ENCODE measurements around the gene GSE1.

Gene GSE1

GRCh38 chr16:85661740-85662481 is 48.8 kb downstream of the GSE1 start:
- Histone ChIP-seq H3K9ac (peak overlapping the region in 2 of 11 experiments; percentile 5 to 8; a peak in 2 of 22 replicates), H3K4me1 (no peaks in the 10 kb centered on the region), H3K4me3 (no peak overlapping the region), H3K4me2 (no peak overlapping the region), H4K20me1 (peaks cover 10 to 90% (median 59%) of the 10 kb centered on the region in 11 experiments; a peak in 20 of 22 replicates), H3K9me3 (replicated peaks in 1 of 11) (no peaks in the 10 kb centered on the region), H3K27ac (no peak overlapping the region; a peak in 1 of 22 replicates), H3K27me3 (no peaks in the 10 kb centered on the region), H3K36me3 (peaks cover 93 to 100% (median 98%) of the 10 kb centered on the region in 11 experiments)
- TF ChIP-seq Cebpa-rat (IDR thresholded peaks at IDR 0.05), result no peak

GRCh38 chr16:85662482-85662812 is 49.3 kb downstream of the GSE1 start:
- peaks cover 10 to 89% (median 58%) of the 10 kb centered on the region in 11 experiments; a peak in 20 of 22 replicates for H4K20me1 ChIP-seq
- no peak overlapping the region for H3K27ac ChIP-seq
- no peaks in the 10 kb centered on the region for H3K27me3 ChIP-seq
- no peaks in the 10 kb centered on the region for H3K4me1 ChIP-seq
- no peak overlapping the region for H3K4me2 ChIP-seq
- peak overlapping the region in 1 of 11 experiments; percentile 5; a peak in 1 of 22 replicates for H3K9ac ChIP-seq
- no peak overlapping the region for H3K4me3 ChIP-seq
- H3K36me3 ChIP-seq, result peaks cover 93 to 100% (median 98%) of the 10 kb centered on the region in 11 experiments
- no peaks in the 10 kb centered on the region for H3K9me3 ChIP-seq (replicated peaks in 1 of 11)
- TF ChIP-seq Cebpa-rat (IDR thresholded peaks at IDR 0.05), result no peak

- H3K4me3 ChIP-seq, result no peak overlapping the region
- H3K27ac ChIP-seq, result no peak overlapping the region
- H3K4me2 ChIP-seq, result no peak overlapping the region
- no peaks in the 10 kb centered on the region for H3K27me3 ChIP-seq
- H4K20me1 ChIP-seq, result peaks cover 7 to 88% (median 59%) of the 10 kb centered on the region in 11 experiments; a peak in 20 of 22 replicates
- no peaks in the 10 kb centered on the region for H3K9me3 ChIP-seq (replicated peaks in 1 of 11)
- no peaks in the 10 kb centered on the region for H3K4me1 ChIP-seq
- peaks cover 93 to 100% (median 98%) of the 10 kb centered on the region in 11 experiments for H3K36me3 ChIP-seq
- no peak for TF ChIP-seq Cebpa-rat (IDR thresholded peaks at IDR 0.05)
- peak overlapping the region in 1 of 11 experiments; percentile 5; a peak in 1 of 22 replicates for H3K9ac ChIP-seq
Observed at GRCh38 chr16:85662976-85663830, 50.1 kb downstream of the GSE1 start.

DNA sequence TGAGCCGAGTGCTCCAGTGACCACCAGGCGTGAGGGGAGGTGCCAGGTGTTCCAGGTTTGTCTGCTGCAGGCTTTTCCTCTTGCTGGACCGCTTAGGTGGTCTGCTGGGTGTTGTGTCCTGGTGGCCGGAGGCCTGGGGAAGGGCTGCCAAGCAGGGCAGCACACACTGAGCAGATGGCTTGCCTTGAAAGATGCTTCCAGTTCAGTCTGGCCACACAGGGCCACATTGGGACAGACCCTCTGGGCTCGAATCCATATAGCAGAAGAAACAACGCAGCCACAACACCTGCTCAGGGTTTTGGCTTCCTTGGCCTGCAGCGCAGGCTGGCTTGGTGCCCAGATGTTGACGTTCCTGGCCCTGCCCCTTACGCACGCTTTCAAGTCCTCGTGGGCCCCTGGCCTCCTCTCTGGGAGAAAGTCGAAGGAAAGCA is 50.8 kb downstream of the GSE1 start:
- peaks cover 92 to 100% (median 98%) of the 10 kb centered on the region in 11 experiments for H3K36me3 ChIP-seq
- TF ChIP-seq Cebpa-rat (IDR thresholded peaks at IDR 0.05), result no peak
- H4K20me1 ChIP-seq, result peaks cover 5 to 87% (median 56%) of the 10 kb centered on the region in 11 experiments; a peak in 20 of 22 replicates
- no peaks in the 10 kb centered on the region for H3K9me3 ChIP-seq (replicated peaks in 1 of 11)
- H3K4me1 ChIP-seq, result no peaks in the 10 kb centered on the region
- no peak overlapping the region for H3K4me3 ChIP-seq
- no peak overlapping the region for H3K9ac ChIP-seq
- no peaks in the 10 kb centered on the region for H3K27me3 ChIP-seq
- H3K4me2 ChIP-seq, result no peak overlapping the region
- no peak overlapping the region for H3K27ac ChIP-seq

DNA sequence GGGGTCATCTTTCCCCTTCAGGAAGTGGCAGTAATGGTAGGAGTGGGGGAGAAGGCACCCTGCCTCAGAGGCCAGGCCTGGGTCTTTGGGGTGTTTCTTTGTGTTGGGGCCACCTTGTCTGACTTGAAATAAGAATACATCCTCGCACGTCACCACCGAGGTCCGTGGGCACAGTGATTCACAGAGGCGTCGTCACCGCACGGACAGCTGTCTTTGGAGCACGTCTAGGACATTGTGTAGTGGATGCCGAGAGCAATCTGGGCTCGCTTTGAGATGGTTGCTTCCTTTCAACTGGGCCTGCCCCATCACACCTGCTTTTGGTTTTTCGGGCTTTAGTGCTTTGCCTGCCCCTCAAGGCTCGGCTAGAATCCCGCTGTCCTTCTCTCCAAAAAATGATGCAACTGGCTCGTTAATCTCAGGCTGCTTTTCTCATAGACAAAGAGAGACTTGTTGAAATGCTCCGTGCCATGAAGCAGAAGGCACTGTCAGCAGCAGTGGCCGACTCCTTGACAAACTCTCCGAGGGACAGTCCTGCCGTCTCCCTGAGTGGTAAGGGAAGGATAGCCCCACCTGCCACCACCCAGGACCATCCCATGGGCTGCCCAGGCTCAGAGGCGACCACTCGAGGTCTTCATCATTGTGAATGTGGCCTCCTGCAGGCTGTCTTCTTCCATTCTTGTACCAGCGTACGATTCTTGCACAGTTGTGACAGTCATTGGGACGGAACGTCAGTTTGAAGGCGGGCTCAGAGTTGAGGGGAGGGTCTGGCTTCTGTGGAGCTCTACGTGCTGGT is 51.7 kb downstream of the GSE1 start:
- Histone ChIP-seq H3K4me2 (no peak overlapping the region), H4K20me1 (peaks cover 5 to 83% (median 56%) of the 10 kb centered on the region in 11 experiments; a peak in 19 of 22 replicates), H3K4me1 (no peaks in the 10 kb centered on the region; a peak in 1 of 20 replicates), H3K4me3 (no peak overlapping the region), H3K9me3 (replicated peaks in 1 of 11) (no peaks in the 10 kb centered on the region), H3K27me3 (no peaks in the 10 kb centered on the region), H3K36me3 (peaks cover 95 to 100% (median 100%) of the 10 kb centered on the region in 11 experiments), H3K27ac (no peak overlapping the region), H3K9ac (no peak overlapping the region)
- no peak for TF ChIP-seq Cebpa-rat (IDR thresholded peaks at IDR 0.05)

GRCh38 chr16:85665373-85665740 is 52.2 kb downstream of the GSE1 start:
- no peaks in the 10 kb centered on the region; a peak in 1 of 20 replicates for H3K4me1 ChIP-seq
- no peak overlapping the region for H3K9ac ChIP-seq
- H3K27me3 ChIP-seq, result no peaks in the 10 kb centered on the region
- H3K4me3 ChIP-seq, result no peak overlapping the region
- H3K4me2 ChIP-seq, result no peak overlapping the region
- peaks cover 96 to 100% (median 100%) of the 10 kb centered on the region in 11 experiments for H3K36me3 ChIP-seq
- no peaks in the 10 kb centered on the region for H3K9me3 ChIP-seq (replicated peaks in 1 of 11)
- peaks cover 0 to 81% (median 55%) of the 10 kb centered on the region in 11 experiments; a peak in 19 of 22 replicates for H4K20me1 ChIP-seq
- H3K27ac ChIP-seq, result no peak overlapping the region
- TF ChIP-seq Cebpa-rat (IDR thresholded peaks at IDR 0.05), result no peak

- no peak overlapping the region for H3K27ac ChIP-seq
- H3K36me3 ChIP-seq, result peaks cover 99 to 100% (median 100%) of the 10 kb centered on the region in 11 experiments
- H4K20me1 ChIP-seq, result peaks cover 0 to 84% (median 60%) of the 10 kb centered on the region in 11 experiments; a peak in 19 of 22 replicates
Observed at GRCh38 chr16:85665929-85666328, 52.8 kb downstream of the GSE1 start.

DNA sequence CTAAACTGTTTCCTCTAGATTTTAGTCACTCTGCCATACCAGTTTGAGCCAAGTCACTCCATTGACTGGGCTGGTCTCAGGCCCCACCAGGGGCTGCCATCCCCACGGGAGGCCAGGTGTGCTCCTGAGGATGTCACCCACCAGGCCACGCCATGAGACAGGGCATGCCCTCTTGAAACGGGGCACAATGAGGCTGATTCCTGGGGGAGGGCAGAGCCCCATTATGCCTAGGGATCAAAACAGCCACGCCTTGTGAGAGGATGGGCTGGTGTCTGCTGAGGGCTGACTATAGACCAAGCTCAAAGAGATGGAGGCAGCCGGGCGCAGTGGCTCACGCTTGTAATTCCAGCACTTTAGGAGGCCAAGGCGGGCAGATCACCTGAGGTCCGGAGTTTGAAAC is 54.1 kb downstream of the GSE1 start:
- Histone ChIP-seq H3K36me3 (peaks cover 97 to 100% (median 100%) of the 10 kb centered on the region in 11 experiments), H3K27ac (no peak overlapping the region), H3K9me3 (replicated peaks in 1 of 11) (no peaks in the 10 kb centered on the region), H3K9ac (no peak overlapping the region), H3K4me1 (no peaks in the 10 kb centered on the region; a peak in 1 of 20 replicates), H3K4me2 (no peak overlapping the region), H3K27me3 (no peaks in the 10 kb centered on the region), H4K20me1 (peaks cover 0 to 73% (median 51%) of the 10 kb centered on the region in 11 experiments; a peak in 17 of 22 replicates), H3K4me3 (no peak overlapping the region)
- no peak for TF ChIP-seq Cebpa-rat (IDR thresholded peaks at IDR 0.05)

More at GRCh38 chr16:85665929-85666328, 52.8 kb downstream of the GSE1 start:
- Histone ChIP-seq H3K9me3 (replicated peaks in 1 of 11) (no peaks in the 10 kb centered on the region), H3K27me3 (no peaks in the 10 kb centered on the region), H3K4me3 (no peak overlapping the region), H3K4me1 (no peaks in the 10 kb centered on the region; a peak in 1 of 20 replicates), H3K4me2 (no peak overlapping the region), H3K9ac (no peak overlapping the region)
- TF ChIP-seq Cebpa-rat (IDR thresholded peaks at IDR 0.05), result no peak

Measured in BLaER1 treated with 17β-estradiol and CSF1 and Interleukin-3, amounts not matched to agents 10 nM and 100 nM (cell line).